VCaP (cell line): Measurements from ENCODE around the gene SH3TC1.

Experiments used
- H3K27ac ChIP-seq: fragments of 450-650 bp; 2 replicates; pipeline ENCODE4 v1.5.1; 2017
- TF ChIP-seq, protein P1 (sequence below): fragments of 450-650 bp; conservative IDR thresholded peaks from 2 replicates; pipeline ENCODE4 v1.5.1; 2017; ENCODE audit warnings: mild to moderate bottlenecking, moderate library complexity

SH3TC1 gene

DNA sequence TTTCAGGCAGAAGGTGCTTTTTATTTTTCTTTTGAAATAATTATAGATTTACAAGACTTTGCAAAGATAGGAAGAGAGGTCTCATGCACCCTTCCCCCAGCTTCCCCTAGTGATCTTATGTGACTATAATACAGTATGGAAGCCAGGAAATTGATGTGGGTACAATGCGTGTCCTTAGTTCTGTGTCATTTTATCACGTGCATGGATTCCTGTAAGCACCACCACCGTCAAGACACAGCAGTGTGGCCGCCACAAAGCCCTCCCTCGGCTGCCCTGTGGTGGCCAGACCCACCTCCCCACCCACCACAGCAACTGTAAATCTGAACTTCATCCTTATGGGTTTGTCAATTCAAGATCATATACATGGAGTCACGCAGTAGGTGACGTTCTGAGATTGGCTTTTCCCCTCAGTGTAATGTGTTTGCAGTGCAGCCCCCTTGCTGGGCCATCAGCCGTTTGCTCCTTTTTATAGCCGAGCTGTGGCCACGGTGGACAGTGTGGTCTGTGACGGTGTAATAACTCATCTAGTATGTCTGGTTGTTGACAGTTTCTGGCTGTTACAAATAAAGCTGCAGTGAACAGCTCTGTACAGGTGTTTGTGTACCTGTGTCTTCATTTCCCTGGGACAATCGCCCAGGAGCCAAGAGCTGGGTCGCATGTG is 59.6 kb downstream of the SH3TC1 start:
- TF ChIP-seq, protein P1, sequence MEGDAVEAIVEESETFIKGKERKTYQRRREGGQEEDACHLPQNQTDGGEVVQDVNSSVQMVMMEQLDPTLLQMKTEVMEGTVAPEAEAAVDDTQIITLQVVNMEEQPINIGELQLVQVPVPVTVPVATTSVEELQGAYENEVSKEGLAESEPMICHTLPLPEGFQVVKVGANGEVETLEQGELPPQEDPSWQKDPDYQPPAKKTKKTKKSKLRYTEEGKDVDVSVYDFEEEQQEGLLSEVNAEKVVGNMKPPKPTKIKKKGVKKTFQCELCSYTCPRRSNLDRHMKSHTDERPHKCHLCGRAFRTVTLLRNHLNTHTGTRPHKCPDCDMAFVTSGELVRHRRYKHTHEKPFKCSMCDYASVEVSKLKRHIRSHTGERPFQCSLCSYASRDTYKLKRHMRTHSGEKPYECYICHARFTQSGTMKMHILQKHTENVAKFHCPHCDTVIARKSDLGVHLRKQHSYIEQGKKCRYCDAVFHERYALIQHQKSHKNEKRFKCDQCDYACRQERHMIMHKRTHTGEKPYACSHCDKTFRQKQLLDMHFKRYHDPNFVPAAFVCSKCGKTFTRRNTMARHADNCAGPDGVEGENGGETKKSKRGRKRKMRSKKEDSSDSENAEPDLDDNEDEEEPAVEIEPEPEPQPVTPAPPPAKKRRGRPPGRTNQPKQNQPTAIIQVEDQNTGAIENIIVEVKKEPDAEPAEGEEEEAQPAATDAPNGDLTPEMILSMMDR: no peak
- no peak overlapping the region for H3K27ac ChIP-seq

DNA sequence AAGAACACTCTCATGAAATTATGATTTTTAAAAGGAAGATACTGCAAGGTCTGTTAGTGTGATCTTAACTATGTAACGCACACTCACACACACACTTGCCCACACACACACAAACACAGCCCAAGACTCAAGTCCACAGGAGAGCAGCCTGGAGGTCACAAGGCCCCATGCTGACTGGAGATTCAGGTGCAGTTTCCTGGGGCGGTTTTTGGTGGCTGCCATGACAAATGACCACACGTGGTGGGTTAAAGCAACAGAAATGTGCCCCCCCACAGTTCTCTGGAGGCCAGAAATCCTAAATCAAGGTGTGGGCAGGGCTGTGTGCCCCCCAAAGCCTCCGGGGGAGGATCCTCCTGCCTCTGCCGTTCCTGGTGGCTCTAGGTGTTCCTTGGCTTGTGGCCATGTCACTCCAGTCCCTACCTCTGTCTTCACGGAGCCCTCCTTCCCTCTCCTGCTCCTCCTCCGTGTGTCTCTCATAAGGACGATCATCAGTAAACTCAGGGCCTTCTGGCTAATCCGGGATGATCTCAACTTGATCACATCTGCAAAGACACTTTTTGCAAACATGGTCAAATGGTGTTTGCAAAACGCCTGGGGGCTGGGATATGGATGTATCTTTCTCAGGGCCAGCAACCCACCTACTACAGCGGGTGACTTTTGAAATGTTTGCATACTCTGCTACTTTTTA is 60.8 kb downstream of the SH3TC1 start:
- TF ChIP-seq, protein P1: no peak

DNA sequence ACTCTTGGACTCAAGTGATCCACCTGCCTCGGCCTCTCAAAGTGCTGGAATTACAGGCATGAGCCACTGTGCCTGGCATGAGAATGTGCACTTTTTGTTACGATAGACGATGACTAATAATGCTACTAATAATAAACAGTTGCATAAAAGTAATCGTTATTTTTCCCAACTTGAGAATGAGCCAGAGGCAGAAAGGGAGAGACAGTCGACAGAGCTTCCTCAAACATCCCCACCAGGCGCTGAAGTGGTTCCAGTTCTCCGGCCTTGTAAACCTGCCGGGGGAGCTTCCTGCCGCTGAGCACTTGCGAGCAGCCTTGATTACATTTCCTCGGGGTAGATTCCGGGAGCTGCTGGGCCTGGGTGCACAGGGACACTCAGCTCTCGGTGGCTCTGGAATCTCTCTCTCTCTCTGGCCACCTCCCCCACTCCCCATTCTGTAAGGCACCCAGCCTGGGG is 61.6 kb downstream of the SH3TC1 start:
- TF ChIP-seq, protein P1: no peak
- peak overlapping the region; percentile 62 for H3K27ac ChIP-seq

More for the DNA sequence above, 60.8 kb downstream of the SH3TC1 start:
- peak overlapping the region; percentile 62 for H3K27ac ChIP-seq

DNA sequence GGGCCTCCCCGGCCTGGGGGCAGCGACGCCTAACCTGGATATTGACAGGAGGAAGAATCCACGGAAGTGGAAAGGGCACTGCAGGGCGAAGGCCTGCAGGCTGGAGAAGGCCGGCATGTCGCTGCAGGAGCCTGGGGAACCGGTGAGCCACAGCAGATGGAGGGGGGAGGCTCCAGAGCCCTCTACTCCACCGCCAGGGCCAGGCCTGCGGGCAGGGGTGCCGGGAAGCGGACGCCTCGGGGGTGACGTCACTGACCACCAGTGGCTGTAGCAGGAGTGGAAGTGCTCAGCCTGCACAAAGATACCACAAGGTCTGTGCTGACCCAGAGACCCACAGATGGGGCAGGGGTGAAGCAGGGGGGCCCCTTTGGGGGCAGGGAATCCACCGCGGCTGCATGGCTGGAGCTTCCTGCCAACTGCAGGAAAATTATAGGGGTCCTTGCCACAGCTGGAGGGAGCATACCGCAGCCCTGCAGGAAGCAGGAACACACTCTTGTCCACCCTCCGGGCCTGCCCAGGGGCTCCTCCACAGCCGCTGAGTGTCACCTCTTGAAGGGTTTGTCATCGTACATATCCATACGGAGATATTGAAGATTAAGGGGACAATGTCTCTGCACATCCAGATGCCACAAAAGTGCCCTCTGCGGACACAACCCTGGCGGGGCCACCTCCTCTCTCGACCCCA is 62.9 kb downstream of the SH3TC1 start:
- H3K27ac ChIP-seq: no peak overlapping the region
- TF ChIP-seq, protein P1: no peak

DNA sequence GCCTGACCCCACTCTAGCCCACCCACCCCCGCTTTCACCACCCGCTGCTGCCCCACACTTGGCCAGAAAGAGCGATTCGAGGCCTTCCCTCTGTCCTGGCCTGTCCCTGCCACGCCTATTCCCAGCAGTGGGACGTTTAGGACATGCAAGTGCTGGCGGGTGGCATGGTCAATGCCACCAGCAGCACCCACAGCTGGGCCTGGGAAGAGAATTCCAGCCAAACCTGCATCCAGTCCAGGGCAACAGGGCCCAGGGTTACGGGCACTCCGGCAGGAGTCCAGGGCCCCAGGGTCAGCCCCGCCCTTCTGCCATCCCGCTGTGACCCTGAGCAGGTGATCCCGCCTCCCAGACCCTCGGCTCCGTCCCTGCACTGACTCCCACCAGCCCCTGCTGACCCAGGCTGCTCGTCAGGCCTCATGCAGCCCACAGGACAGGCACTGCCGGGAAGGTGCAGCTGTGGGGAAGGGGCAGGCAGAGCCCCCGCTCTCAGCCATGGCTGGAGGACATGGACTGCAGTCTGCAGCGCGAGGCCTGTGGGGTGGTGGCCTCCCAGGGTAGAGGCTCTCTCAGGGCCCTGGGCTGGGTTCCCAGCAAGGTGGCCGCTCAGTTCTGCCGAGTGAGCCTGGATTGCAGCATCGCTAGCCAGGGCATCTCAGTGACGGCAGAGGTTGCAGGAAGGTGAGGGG is 63.7 kb downstream of the SH3TC1 start:
- TF ChIP-seq, protein P1: no peak
- no peak overlapping the region for H3K27ac ChIP-seq

DNA sequence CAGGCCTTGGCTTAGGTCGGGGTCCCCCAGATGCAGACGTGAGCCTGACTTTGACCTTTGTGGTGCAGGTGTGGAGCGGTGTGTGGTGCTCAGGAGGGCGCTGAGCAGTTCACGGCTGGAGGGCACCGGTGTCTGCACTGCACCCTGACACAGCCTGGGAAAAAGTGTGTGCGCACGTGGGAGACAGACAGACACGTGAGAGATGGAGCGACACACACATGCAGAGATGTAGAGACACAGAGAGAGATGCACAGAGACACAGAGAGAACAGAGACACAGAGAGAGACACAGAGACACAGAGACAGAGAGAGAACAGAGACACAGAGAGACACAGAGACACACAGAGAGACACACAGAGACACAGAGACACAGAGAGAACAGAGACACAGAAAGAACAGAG is 64.3 kb downstream of the SH3TC1 start:
- no peak overlapping the region for H3K27ac ChIP-seq
- TF ChIP-seq, protein P1: no peak

DNA sequence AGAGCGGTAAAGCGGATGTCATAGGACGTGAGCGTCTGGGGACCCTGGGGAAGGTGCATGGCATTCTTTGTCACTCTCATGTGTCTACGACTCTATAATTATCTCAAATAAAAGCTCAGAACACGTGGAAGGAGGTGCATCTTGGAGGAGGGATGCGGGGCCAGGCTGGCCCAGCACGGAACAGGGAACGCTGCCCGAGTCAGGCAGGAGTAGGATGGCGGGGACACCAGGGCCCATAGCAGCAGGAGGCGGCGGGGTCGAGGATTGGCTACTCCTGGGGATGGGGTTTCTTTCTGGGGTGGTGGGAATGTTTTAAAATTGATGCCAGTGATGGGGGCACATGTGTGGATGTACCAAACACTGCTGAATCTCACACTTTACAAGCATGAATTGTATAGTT is 65.0 kb downstream of the SH3TC1 start:
- TF ChIP-seq, protein P1: no peak
- no peak overlapping the region for H3K27ac ChIP-seq
